Stimulated activated naive B cell treated with anti-CD40 and anti-IgM and Interleukin-4, amounts not matched to agents 10 μg/mL and 1 μg/mL and 100 μg/mL, for 72 hours (primary cell): ENCODE data around the gene SLX4IP.

Experiments used
- ATAC-seq, 2 donors: fragments of 150-1000 bp; cut with Tn5 transposase; replicated peaks; 2 replicates each; pipeline ENCODE4 v1.10.0; 2021; ENCODE audit warnings: moderate library complexity in 1 of 2
- DNase-seq: peaks from one replicate; pipeline ENCODE4 v3.0.0; 2021
- H3K27ac Mint-ChIP-seq: one replicate; pipeline ENCODE4 v1.8.0; 2022; ENCODE audit warnings: mild to moderate bottlenecking, mixed read lengths
- H3K27me3 Mint-ChIP-seq, 2 donors: one replicate each; pipeline ENCODE4 v1.8.0; 2022; ENCODE audit warnings: mixed read lengths in 2 of 2
- H3K36me3 Mint-ChIP-seq, 2 donors: one replicate each; pipeline ENCODE4 v1.8.0; 2022; ENCODE audit warnings: mixed read lengths in 2 of 2, mild to moderate bottlenecking in 1 of 2
- H3K4me1 Mint-ChIP-seq, 2 donors: one replicate each; pipeline ENCODE4 v1.8.0; 2022; ENCODE audit warnings: mixed read lengths in 2 of 2, mild to moderate bottlenecking in 1 of 2
- H3K4me3 Mint-ChIP-seq, 2 donors: one replicate each; pipeline ENCODE4 v1.8.0; 2022; ENCODE audit warnings: mild to moderate bottlenecking in 2 of 2, mixed read lengths in 2 of 2, moderate library complexity in 1 of 2
- H3K9me3 Mint-ChIP-seq, 2 donors: one replicate each; pipeline ENCODE4 v1.8.0; 2022; ENCODE audit warnings: mixed read lengths in 2 of 2, mild to moderate bottlenecking in 1 of 2

Gene SLX4IP

GRCh38 chr20:10662661-10663458 lies 227.8 kb downstream of the SLX4IP start:
- no peak overlapping the region for H3K4me3 Mint-ChIP-seq
- ATAC-seq (peak in 1 of 2 donors; percentile 22), DNase-seq (no peak)
- H3K9me3 Mint-ChIP-seq = peaks cover 0 to 3% of the 10 kb centered on the region in 2 donors
- peaks cover 45 to 69% of the 10 kb centered on the region in 2 donors for H3K27me3 Mint-ChIP-seq
- no peak overlapping the region for H3K27ac Mint-ChIP-seq
- H3K36me3 Mint-ChIP-seq = no peaks in the 10 kb centered on the region
- H3K4me1 Mint-ChIP-seq = no peaks in the 10 kb centered on the region

GRCh38 chr20:10663756-10664155 lies 228.7 kb downstream of the SLX4IP start:
- Mint-ChIP-seq H3K9me3 (peaks cover 0 to 3% of the 10 kb centered on the region in 2 donors), H3K27ac (no peak overlapping the region), H3K36me3 (no peaks in the 10 kb centered on the region), H3K4me3 (no peak overlapping the region), H3K27me3 (peaks cover 44 to 72% of the 10 kb centered on the region in 2 donors), H3K4me1 (no peaks in the 10 kb centered on the region)
- DNase-seq (no peak), ATAC-seq (no peak)

GRCh38 chr20:10665027-10665561 lies 230.0 kb downstream of the SLX4IP start:
- Mint-ChIP-seq H3K4me1 (peaks cover 0 to 2% of the 10 kb centered on the region in 2 donors), H3K27me3 (peaks cover 51 to 77% of the 10 kb centered on the region in 2 donors), H3K36me3 (no peaks in the 10 kb centered on the region), H3K4me3 (no peak overlapping the region), H3K27ac (no peak overlapping the region), H3K9me3 (peaks cover 0 to 3% of the 10 kb centered on the region in 2 donors)
- DNase-seq (no peak), ATAC-seq (no peak)

- peaks cover 49 to 77% of the 10 kb centered on the region in 2 donors for H3K27me3 Mint-ChIP-seq
- H3K4me1 Mint-ChIP-seq = peaks cover 5 to 9% of the 10 kb centered on the region in 2 donors
- no peaks in the 10 kb centered on the region for H3K36me3 Mint-ChIP-seq
- ATAC-seq (no peak), DNase-seq (no peak)
- peaks cover 0 to 4% of the 10 kb centered on the region in 2 donors for H3K9me3 Mint-ChIP-seq
- H3K27ac Mint-ChIP-seq = no peak overlapping the region
- no peak overlapping the region for H3K4me3 Mint-ChIP-seq
Observed at GRCh38 chr20:10665791-10666190, 230.7 kb downstream of the SLX4IP start.

GRCh38 chr20:10666221-10667076 lies 231.3 kb downstream of the SLX4IP start:
- peaks cover 0 to 1% of the 10 kb centered on the region in 2 donors for H3K9me3 Mint-ChIP-seq
- peaks cover 51 to 78% of the 10 kb centered on the region in 2 donors for H3K27me3 Mint-ChIP-seq
- no peaks in the 10 kb centered on the region for H3K36me3 Mint-ChIP-seq
- DNase-seq (no peak), ATAC-seq (no peak)
- H3K4me1 Mint-ChIP-seq = peaks cover 10 to 16% of the 10 kb centered on the region in 2 donors
- no peak overlapping the region for H3K27ac Mint-ChIP-seq
- H3K4me3 Mint-ChIP-seq = no peak overlapping the region

- DNase-seq (no peak), ATAC-seq (no peak)
- Mint-ChIP-seq H3K9me3 (peaks cover 0 to 1% of the 10 kb centered on the region in 2 donors), H3K27me3 (peaks cover 48 to 77% of the 10 kb centered on the region in 2 donors), H3K4me3 (no peak overlapping the region), H3K36me3 (no peaks in the 10 kb centered on the region), H3K4me1 (peaks cover 13 to 22% of the 10 kb centered on the region in 2 donors), H3K27ac (no peak overlapping the region)
Observed at GRCh38 chr20:10667077-10667401, 231.9 kb downstream of the SLX4IP start.

GRCh38 chr20:10667560-10668167 lies 232.6 kb downstream of the SLX4IP start:
- Mint-ChIP-seq H3K4me3 (no peak overlapping the region), H3K27me3 (peaks cover 54 to 79% of the 10 kb centered on the region in 2 donors), H3K36me3 (no peaks in the 10 kb centered on the region), H3K9me3 (peaks cover 0 to 1% of the 10 kb centered on the region in 2 donors), H3K27ac (no peak overlapping the region), H3K4me1 (peaks cover 19 to 28% of the 10 kb centered on the region in 2 donors)
- no peak for ATAC-seq
- DNase-seq = no peak

GRCh38 chr20:10668677-10669368 lies 233.7 kb downstream of the SLX4IP start:
- no peak overlapping the region for H3K27ac Mint-ChIP-seq
- H3K4me3 Mint-ChIP-seq = no peak overlapping the region
- ATAC-seq (no peak), DNase-seq (no peak)
- peaks cover 0 to 1% of the 10 kb centered on the region in 2 donors for H3K9me3 Mint-ChIP-seq
- no peaks in the 10 kb centered on the region for H3K36me3 Mint-ChIP-seq
- peaks cover 23 to 36% of the 10 kb centered on the region in 2 donors for H3K4me1 Mint-ChIP-seq
- H3K27me3 Mint-ChIP-seq = peaks cover 53 to 75% of the 10 kb centered on the region in 2 donors

- ATAC-seq = no peak
- Mint-ChIP-seq H3K27me3 (peaks cover 52 to 71% of the 10 kb centered on the region in 2 donors), H3K4me3 (no peak overlapping the region)
Observed at GRCh38 chr20:10669843-10670446, 234.8 kb downstream of the SLX4IP start.

GRCh38 chr20:10670501-10671220 lies 235.6 kb downstream of the SLX4IP start:
- H3K27ac Mint-ChIP-seq = peak overlapping the region; percentile 68
- DNase-seq (peak; percentile 27), ATAC-seq (peak; percentile 8 to 19)
- H3K27me3 Mint-ChIP-seq = peaks cover 60 to 74% of the 10 kb centered on the region in 2 donors
- H3K9me3 Mint-ChIP-seq = peaks cover 0 to 1% of the 10 kb centered on the region in 2 donors
- H3K4me1 Mint-ChIP-seq = peaks cover 31 to 48% of the 10 kb centered on the region in 2 donors
- no peaks in the 10 kb centered on the region for H3K36me3 Mint-ChIP-seq
- H3K4me3 Mint-ChIP-seq = peak overlapping the region; percentile 11 to 45

More at GRCh38 chr20:10669843-10670446, 234.8 kb downstream of the SLX4IP start:
- DNase-seq = no peak
- H3K9me3 Mint-ChIP-seq = peaks cover 0 to 1% of the 10 kb centered on the region in 2 donors
- no peak overlapping the region for H3K27ac Mint-ChIP-seq
- H3K36me3 Mint-ChIP-seq = no peaks in the 10 kb centered on the region
- peaks cover 27 to 44% of the 10 kb centered on the region in 2 donors for H3K4me1 Mint-ChIP-seq

GRCh38 chr20:10671221-10671918 lies 236.3 kb downstream of the SLX4IP start:
- Mint-ChIP-seq H3K27ac (no peak overlapping the region), H3K4me1 (peaks cover 31 to 48% of the 10 kb centered on the region in 2 donors), H3K36me3 (no peaks in the 10 kb centered on the region), H3K4me3 (peak overlapping the region; percentile 23 to 91), H3K27me3 (peaks cover 57 to 74% of the 10 kb centered on the region in 2 donors), H3K9me3 (peaks cover 0 to 1% of the 10 kb centered on the region in 2 donors)
- ATAC-seq (peak; percentile 26), DNase-seq (peak; percentile 13)

GRCh38 chr20:10671919-10672623 lies 237.0 kb downstream of the SLX4IP start:
- Mint-ChIP-seq H3K9me3 (peaks cover 0 to 1% of the 10 kb centered on the region in 2 donors), H3K27me3 (peaks cover 54 to 75% of the 10 kb centered on the region in 2 donors), H3K4me3 (peak overlapping the region; percentile 78 to 91), H3K4me1 (peaks cover 31 to 48% of the 10 kb centered on the region in 2 donors), H3K27ac (no peak overlapping the region), H3K36me3 (no peaks in the 10 kb centered on the region)
- DNase-seq (no peak), ATAC-seq (no peak)
